Measurements from ENCODE around the gene CCDC3.
A peak's percentile ranks its signal among the peaks of the same experiment; 100 is the strongest.

Gene CCDC3

DNA sequence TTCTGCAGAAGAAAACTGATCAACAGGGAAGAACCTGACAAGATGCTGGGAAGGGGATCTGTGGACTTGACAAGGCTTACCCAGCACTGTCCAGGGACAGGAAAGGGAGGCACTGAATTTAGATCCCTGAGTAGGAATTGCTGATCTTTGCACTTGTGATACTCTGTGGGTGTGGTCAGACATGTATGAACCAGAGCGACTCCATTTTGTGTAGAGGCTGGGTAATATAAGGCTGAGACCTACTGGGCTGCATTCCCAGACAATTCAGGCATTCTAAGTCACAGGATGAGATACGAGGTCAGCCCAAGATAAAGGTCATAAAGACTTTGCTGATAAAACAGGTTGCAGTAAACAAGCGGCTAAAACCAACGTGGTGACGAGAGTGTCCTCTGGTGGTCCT, 60.7 kb downstream of the CCDC3 start:
- Histone ChIP-seq H3K4me3 (ENCODE audit: low read depth, low read length) (no peak overlapping the region), H3K27me3 (ENCODE audit: insufficient read depth, low read depth, severe bottlenecking) (no peaks in the 10 kb centered on the region), H3K9me3 (ENCODE audit: severe bottlenecking) (no peaks in the 10 kb centered on the region), H3K27ac (no peak overlapping the region), H3K36me3 (no peaks in the 10 kb centered on the region)
- DNase-seq = no peak
- TF ChIP-seq, protein P1, sequence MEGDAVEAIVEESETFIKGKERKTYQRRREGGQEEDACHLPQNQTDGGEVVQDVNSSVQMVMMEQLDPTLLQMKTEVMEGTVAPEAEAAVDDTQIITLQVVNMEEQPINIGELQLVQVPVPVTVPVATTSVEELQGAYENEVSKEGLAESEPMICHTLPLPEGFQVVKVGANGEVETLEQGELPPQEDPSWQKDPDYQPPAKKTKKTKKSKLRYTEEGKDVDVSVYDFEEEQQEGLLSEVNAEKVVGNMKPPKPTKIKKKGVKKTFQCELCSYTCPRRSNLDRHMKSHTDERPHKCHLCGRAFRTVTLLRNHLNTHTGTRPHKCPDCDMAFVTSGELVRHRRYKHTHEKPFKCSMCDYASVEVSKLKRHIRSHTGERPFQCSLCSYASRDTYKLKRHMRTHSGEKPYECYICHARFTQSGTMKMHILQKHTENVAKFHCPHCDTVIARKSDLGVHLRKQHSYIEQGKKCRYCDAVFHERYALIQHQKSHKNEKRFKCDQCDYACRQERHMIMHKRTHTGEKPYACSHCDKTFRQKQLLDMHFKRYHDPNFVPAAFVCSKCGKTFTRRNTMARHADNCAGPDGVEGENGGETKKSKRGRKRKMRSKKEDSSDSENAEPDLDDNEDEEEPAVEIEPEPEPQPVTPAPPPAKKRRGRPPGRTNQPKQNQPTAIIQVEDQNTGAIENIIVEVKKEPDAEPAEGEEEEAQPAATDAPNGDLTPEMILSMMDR (IDR thresholded peaks at IDR 0.05; ENCODE audit: low read depth, low read length) = no peak

DNA sequence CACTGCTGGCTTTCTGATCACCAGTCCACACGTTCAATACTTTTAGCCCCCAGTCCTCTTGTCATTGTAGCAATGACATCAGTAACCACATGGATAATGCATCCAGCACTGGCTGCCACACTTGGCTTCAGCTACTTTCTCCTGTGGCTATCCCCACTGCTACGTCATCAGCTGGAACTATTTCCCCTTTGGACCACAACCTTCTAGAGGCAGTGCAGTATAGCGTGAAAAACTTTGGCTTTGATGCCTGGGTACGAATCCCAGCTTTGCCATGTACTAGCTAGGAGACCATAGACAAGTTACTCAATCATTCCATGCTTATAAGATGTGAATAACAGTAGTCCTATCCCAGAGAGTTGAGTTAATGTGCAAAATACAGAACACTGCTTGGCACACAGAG, 63.2 kb downstream of the CCDC3 start:
- Histone ChIP-seq H3K27ac (no peak overlapping the region), H3K36me3 (no peaks in the 10 kb centered on the region), H3K4me3 (ENCODE audit: low read depth, low read length) (no peak overlapping the region), H3K27me3 (ENCODE audit: insufficient read depth, low read depth, severe bottlenecking) (no peaks in the 10 kb centered on the region), H3K9me3 (ENCODE audit: severe bottlenecking) (no peaks in the 10 kb centered on the region)
- TF ChIP-seq, protein P1 (IDR thresholded peaks at IDR 0.05; ENCODE audit: low read depth, low read length) = no peak
- DNase-seq = no peak

DNA sequence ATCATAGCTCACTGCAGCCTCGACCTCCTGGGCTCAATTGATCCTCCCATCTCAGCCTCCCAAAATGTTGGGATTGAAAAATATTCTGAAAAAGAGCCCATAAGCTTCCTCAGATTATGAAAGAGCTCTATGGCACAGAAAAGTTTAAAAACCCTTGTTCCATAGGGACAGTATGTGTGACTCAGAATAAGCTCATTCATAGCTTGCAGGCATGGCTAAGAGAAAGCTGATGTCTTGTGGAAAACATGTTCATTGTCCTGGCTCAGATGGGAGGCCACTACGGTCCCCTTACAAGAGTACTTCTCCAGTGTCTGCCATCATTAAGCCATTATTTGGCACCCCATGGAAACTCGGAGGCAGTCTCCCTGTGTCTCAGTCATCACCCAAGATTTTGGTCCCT, 64.0 kb downstream of the CCDC3 start:
- H3K36me3 ChIP-seq = no peaks in the 10 kb centered on the region
- TF ChIP-seq, protein P1 (IDR thresholded peaks at IDR 0.05; ENCODE audit: low read depth, low read length) = no peak
- no peak for DNase-seq
- no peak overlapping the region for H3K27ac ChIP-seq
- no peaks in the 10 kb centered on the region for H3K27me3 ChIP-seq (ENCODE audit: insufficient read depth, low read depth, severe bottlenecking)
- no peaks in the 10 kb centered on the region for H3K9me3 ChIP-seq (ENCODE audit: severe bottlenecking)
- no peak overlapping the region for H3K4me3 ChIP-seq (ENCODE audit: low read depth, low read length)

DNA sequence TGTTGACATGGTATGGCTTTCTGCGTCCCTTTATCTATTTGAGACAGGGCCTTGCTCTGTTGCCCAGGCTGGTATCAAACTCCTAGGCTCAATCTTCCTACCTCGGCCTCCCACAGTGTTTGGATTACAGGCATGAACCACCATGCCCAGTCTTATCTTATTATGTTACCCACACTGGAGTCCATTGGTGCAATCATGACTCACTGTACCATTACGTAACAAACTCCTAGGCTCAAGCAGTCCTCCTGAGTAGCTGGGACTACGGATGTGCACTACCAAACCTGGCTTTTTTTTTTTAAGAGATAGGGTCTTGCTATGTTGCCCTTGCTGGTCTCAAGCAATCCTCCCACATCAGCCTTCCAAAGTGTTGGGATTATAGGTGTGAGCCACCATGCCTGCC, 66.7 kb downstream of the CCDC3 start:
- no peak for DNase-seq
- H3K4me3 ChIP-seq (ENCODE audit: low read depth, low read length) = no peak overlapping the region

DNA sequence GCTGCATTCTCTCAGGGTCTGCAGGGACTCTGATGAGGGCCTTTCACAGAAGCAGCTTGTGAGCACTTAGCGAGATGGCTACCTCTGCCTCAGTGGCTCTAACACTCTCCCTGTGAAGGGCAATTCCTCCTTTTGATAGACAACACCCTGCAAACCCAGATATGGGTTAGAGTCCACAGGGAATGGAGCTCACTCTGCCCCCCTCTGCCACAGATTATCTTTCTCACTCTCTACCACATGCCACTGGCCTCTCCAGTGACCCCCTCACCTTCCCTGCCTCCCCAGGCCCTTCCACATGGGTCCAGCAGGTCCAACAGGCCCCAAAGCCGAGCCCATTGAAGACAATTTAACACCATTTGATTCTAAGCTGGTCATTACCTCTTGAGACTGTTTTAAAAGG, 72.1 kb downstream of the CCDC3 start:
- DNase-seq = no peak
- Histone ChIP-seq H3K9me3 (ENCODE audit: severe bottlenecking) (no peaks in the 10 kb centered on the region), H3K36me3 (no peaks in the 10 kb centered on the region), H3K4me3 (ENCODE audit: low read depth, low read length) (no peak overlapping the region), H3K27me3 (ENCODE audit: insufficient read depth, low read depth, severe bottlenecking) (no peaks in the 10 kb centered on the region), H3K27ac (no peak overlapping the region)
- TF ChIP-seq, protein P1 (IDR thresholded peaks at IDR 0.05; ENCODE audit: low read depth, low read length) = no peak

More for the DNA sequence above, 66.7 kb downstream of the CCDC3 start:
- H3K9me3 ChIP-seq (ENCODE audit: severe bottlenecking) = no peaks in the 10 kb centered on the region
- no peak overlapping the region for H3K27ac ChIP-seq
- TF ChIP-seq, protein P1 (IDR thresholded peaks at IDR 0.05; ENCODE audit: low read depth, low read length) = no peak
- H3K36me3 ChIP-seq = no peaks in the 10 kb centered on the region
- no peaks in the 10 kb centered on the region for H3K27me3 ChIP-seq (ENCODE audit: insufficient read depth, low read depth, severe bottlenecking)

DNA sequence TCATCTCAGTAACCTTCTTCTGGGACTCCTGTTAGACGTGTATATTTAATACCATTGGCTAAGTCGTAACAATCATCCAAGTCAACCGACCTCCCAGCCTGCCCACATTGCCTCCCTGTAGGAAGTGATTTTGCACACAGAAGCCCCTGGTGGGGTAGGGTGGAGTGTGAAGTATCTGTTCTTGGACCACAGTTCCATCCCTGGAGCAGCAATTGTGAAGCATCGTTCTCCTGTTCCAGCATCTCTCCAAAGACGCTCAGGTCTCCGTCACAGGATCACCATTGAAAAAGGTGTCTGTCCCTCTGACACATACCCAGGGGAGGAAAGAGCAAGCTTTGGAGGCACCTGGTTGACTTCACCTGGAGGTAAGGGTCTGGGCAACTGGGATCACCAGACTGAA, 72.9 kb downstream of the CCDC3 start:
- Histone ChIP-seq H3K9me3 (ENCODE audit: severe bottlenecking) (no peaks in the 10 kb centered on the region), H3K27ac (no peak overlapping the region), H3K27me3 (ENCODE audit: insufficient read depth, low read depth, severe bottlenecking) (no peaks in the 10 kb centered on the region), H3K36me3 (no peaks in the 10 kb centered on the region), H3K4me3 (ENCODE audit: low read depth, low read length) (no peak overlapping the region)
- TF ChIP-seq, protein P1 (IDR thresholded peaks at IDR 0.05; ENCODE audit: low read depth, low read length) = no peak
- peak; percentile 9 for DNase-seq

Data from WERI-Rb-1 (cell line).